Lower leg skin (tissue), 4 donors: ENCODE data around the gene FYB2. TPM values are rescaled to one million over a fixed set of nuclear protein-coding genes. Genes with fewer than 3 reads are reported as not detected.

Experiments
- DNase-seq, 2 donors: peaks; one replicate each; pipeline ENCODE4 v3.0.0-alpha.2; 2019; ENCODE audit warnings: low spot score in 2 of 2
- H3K4me3 ChIP-seq: fragments of 200-600 bp; sonication (generic); 2 replicates; pipeline ENCODE4 v1.5.1; 2017; ENCODE audit warnings: mild to moderate bottlenecking, low read depth; ENCODE audit not compliant: poor library complexity, severe bottlenecking
- POLR2A ChIP-seq, 2 donors: fragments of 450-650 bp; IDR thresholded peaks; one replicate each; pipeline ENCODE4 v1.6.1; 2016 to 2017; ENCODE audit warnings: antibody characterized with exemption in 2 of 2, mild to moderate bottlenecking in 1 of 2, moderate library complexity in 1 of 2
- WGBS, 2 donors: methylation state at CpG; one replicate each; pipeline ENCODE4 v1.1.5; 2018; 5-methylcytosine and 5-hydroxymethylcytosine counted together
- intact Hi-C: fragments of 100-400 bp; cut with DNase I; formaldehyde crosslinking; loops from one replicate; pipeline ENCODE4 v1.15.0; 2023; ENCODE audit warnings: low total_unique reads
- total RNA-seq, 4 donors: library from RNA; depleted of rRNA; stranded (reverse); fragments of >200 nt; gene quantifications; one replicate each; pipeline ENCODE4 v1.1.0, GENCODE V29; 2016
- TF ChIP-seq, protein P1 (sequence below), 3 donors: fragments of 450-650 bp; IDR thresholded peaks; one replicate each; pipeline ENCODE4 v1.5.1; 2016; ENCODE audit warnings: antibody characterized with exemption in 3 of 3, mild to moderate bottlenecking in 3 of 3, moderate library complexity in 2 of 3

Gene FYB2
- total RNA-seq, 4 donors from 2014 or later, result 0.19 TPM; not detected in 3

DNA sequence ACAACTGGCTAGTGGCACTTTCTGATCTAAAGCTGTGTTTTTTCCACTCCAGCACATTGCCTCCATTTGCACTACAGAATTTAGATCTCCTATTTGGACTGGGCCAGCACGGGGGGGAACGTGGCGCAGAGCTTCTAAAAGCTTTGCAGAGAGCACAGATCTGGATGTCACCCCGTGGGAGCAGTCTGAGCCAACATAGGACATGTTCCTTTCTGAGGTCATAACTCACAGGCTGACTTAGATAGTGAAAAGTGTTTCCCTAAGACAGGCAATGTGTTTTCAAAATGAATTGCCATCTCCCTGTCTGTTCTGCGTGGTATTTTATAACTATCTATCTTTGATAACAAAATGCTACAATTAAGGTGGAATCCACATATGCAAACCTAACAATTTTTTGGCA lies 31.7 kb upstream of the FYB2 start:
- 81 to 86% methylated on average over 5 of the region's 5 CpGs for WGBS, 2 donors
- H3K4me3 ChIP-seq, result no peak overlapping the region
- TF ChIP-seq, protein P1, sequence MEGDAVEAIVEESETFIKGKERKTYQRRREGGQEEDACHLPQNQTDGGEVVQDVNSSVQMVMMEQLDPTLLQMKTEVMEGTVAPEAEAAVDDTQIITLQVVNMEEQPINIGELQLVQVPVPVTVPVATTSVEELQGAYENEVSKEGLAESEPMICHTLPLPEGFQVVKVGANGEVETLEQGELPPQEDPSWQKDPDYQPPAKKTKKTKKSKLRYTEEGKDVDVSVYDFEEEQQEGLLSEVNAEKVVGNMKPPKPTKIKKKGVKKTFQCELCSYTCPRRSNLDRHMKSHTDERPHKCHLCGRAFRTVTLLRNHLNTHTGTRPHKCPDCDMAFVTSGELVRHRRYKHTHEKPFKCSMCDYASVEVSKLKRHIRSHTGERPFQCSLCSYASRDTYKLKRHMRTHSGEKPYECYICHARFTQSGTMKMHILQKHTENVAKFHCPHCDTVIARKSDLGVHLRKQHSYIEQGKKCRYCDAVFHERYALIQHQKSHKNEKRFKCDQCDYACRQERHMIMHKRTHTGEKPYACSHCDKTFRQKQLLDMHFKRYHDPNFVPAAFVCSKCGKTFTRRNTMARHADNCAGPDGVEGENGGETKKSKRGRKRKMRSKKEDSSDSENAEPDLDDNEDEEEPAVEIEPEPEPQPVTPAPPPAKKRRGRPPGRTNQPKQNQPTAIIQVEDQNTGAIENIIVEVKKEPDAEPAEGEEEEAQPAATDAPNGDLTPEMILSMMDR (IDR thresholded peaks at IDR 0.05), result no peak
- TF ChIP-seq POLR2A (IDR thresholded peaks at IDR 0.05), result no peak
- no peak for DNase-seq
- intact Hi-C loops, result no loop called here

- 91 to 93% methylated on average over 2 of the region's 2 CpGs for WGBS, 2 donors
- TF ChIP-seq POLR2A (IDR thresholded peaks at IDR 0.05), result no peak
- TF ChIP-seq, protein P1 (IDR thresholded peaks at IDR 0.05), result no peak
- H3K4me3 ChIP-seq, result no peak overlapping the region
- no peak for DNase-seq
- intact Hi-C loops, result no loop called here
These were observed 31.2 kb upstream of the FYB2 start for GRCh38 chr1:56850411-56850810.

- TF ChIP-seq POLR2A (IDR thresholded peaks at IDR 0.05), result no peak
- TF ChIP-seq, protein P1 (IDR thresholded peaks at IDR 0.05), result no peak
- intact Hi-C loops, result no loop called here
- no peak overlapping the region for H3K4me3 ChIP-seq
- DNase-seq, result no peak
- WGBS, 2 donors, result 67 to 68% methylated on average over 7 of the region's 7 CpGs
These were observed 30.5 kb upstream of the FYB2 start for GRCh38 chr1:56849750-56850149.

DNA sequence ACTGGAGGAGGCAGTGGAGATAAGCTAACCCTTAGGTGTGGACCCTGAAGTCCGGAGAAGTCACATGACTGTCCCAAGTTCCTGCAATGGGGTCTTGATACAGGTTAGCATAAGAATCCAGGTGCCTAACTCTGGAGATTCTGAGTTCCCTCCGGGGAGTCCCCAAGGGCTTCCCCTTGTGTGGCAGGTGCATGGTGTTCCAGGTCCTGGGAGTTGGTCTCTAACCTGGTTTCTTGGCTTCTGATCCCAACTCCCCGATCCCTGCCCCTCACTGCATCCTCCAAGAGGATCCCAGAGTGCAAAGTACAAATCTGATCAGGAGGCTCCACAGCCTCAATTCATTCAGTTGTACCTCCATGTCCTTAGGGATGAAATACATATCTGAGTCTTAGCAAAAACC lies 26.1 kb upstream of the FYB2 start:
- WGBS, 2 donors, result 84 to 88% methylated on average over 3 of the region's 3 CpGs
- intact Hi-C loops, result no loop called here
- no peak overlapping the region for H3K4me3 ChIP-seq
- DNase-seq, result no peak
- no peak for TF ChIP-seq POLR2A (IDR thresholded peaks at IDR 0.05)
- TF ChIP-seq, protein P1 (IDR thresholded peaks at IDR 0.05), result no peak

- 65 to 75% methylated on average over 9 of the region's 9 CpGs for WGBS, 2 donors
- TF ChIP-seq, protein P1 (IDR thresholded peaks at IDR 0.05), result no peak
- no peak for TF ChIP-seq POLR2A (IDR thresholded peaks at IDR 0.05)
- intact Hi-C loops, result no loop called here
- DNase-seq, result no peak
- H3K4me3 ChIP-seq, result no peak overlapping the region
These were observed 25.4 kb upstream of the FYB2 start for GRCh38 chr1:56844545-56845136.

DNA sequence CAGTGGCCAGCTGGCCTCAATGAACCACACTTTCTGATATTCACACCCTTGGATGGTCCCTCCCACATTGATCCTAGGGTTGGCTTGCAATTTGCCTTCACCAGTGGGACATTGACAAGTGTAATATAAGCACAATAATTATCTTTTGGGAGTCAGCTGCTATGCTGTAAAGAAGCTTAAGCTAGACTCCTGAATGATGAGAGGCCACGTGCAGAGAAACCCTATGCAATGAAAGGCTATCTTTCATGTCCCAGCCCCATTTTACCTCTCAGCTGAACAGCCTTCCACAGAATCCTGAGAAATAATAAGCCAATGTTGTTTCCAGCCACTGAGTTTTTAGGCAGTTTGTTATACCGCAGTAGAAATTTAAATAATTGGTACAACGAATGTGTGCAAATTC lies 24.3 kb upstream of the FYB2 start:
- DNase-seq, result no peak
- TF ChIP-seq, protein P1 (IDR thresholded peaks at IDR 0.05), result no peak
- no peak for TF ChIP-seq POLR2A (IDR thresholded peaks at IDR 0.05)
- WGBS, 2 donors, result 83 to 90% methylated on average over 3 of the region's 3 CpGs
- intact Hi-C loops, result no loop called here
- no peak overlapping the region for H3K4me3 ChIP-seq
